B cell (primary cell): Measurements from ENCODE around the gene TLDC2. TPM values are rescaled to one million over a fixed set of nuclear protein-coding genes. Genes with fewer than 3 reads are reported as not detected.

Experiments
- ATAC-seq: fragments of 200-7000 bp; cut with Tn5 transposase; one replicate; pipeline ENCODE4 v1.10.0; 2021; ENCODE audit warnings: low read depth, mild to moderate bottlenecking, moderate number of reproducible peaks, moderate library complexity
- CTCF ChIA-PET: fragments of 350-600 bp; sonication (Branson Sonifier 250); formaldehyde crosslinking; loops from one replicate; lab custom pipeline; 2021; ENCODE audit warnings: antibody characterized with exemption, inconsistent platforms; lab: Charles Lee
- POLR2A ChIA-PET: fragments of 350-600 bp; sonication (Branson Sonifier 250); formaldehyde crosslinking; loops from one replicate; lab custom pipeline; 2021; ENCODE audit warnings: antibody characterized with exemption; lab: Charles Lee
- DNase-seq: peaks from one replicate; pipeline ENCODE4 v3.0.0; 2013
- H2AFZ ChIP-seq: 2 replicates; pipeline ENCODE4 v1.6.1; 2012; ENCODE audit warnings: mild to moderate bottlenecking, low read depth, low read length; ENCODE audit not compliant: insufficient read depth, poor library complexity, severe bottlenecking
- H3K27ac ChIP-seq, 2 donors: 1 replicate in 1 of 2; 2 replicates in 1 of 2; pipeline ENCODE4 v1.5.1; 2012 to 2013; ENCODE audit warnings: low read length in 2 of 2, mild to moderate bottlenecking in 2 of 2, moderate library complexity in 1 of 2
- H3K27me3 ChIP-seq, 4 experiments: fragments of 200-600 bp in 1 of 4; sonication (generic) in 1 of 4; replicated peaks in 1 of 4; 1 replicate in 2 of 4; 2 replicates in 2 of 4; pipeline versions ENCODE4 v1.6.1 to v1.7.0; 2013 to 2016; ENCODE audit warnings: low read length in 3 of 4, mild to moderate bottlenecking in 2 of 4, mixed read lengths in 1 of 4, moderate library complexity in 1 of 4; ENCODE audit not compliant: insufficient read depth in 4 of 4, control insufficient read depth in 3 of 4; ENCODE audit errors: control extremely low read depth in 1 of 4
- H3K36me3 ChIP-seq, 2 experiments: replicated peaks in 1 of 2; 1 replicate in 1 of 2; 2 replicates in 1 of 2; pipeline versions ENCODE4 v1.6.1 to v1.7.1; 2013; ENCODE audit warnings: low read length in 1 of 2; ENCODE audit not compliant: insufficient read depth in 2 of 2, control insufficient read depth in 1 of 2; ENCODE audit errors: control extremely low read depth in 1 of 2, extremely low read depth in 1 of 2
- H3K4me1 ChIP-seq, 2 donors: fragments of 200-600 bp in 1 of 2; sonication (generic) in 1 of 2; 1 replicate in 1 of 2; 2 replicates in 1 of 2; pipeline versions ENCODE4 v1.5.1 to v1.6.1; 2013 to 2017; ENCODE audit warnings: low read length in 2 of 2; ENCODE audit not compliant: control insufficient read depth in 2 of 2, insufficient read depth in 2 of 2
- H3K4me2 ChIP-seq: replicated peaks from 2 replicates; pipeline ENCODE3; 2012; ENCODE audit warnings: mild to moderate bottlenecking, low read depth, low read length; ENCODE audit not compliant: poor library complexity, severe bottlenecking
- H3K4me3 ChIP-seq, 5 experiments: fragments of 200-600 bp in 1 of 5; sonication (generic) in 1 of 5; 1 replicate in 3 of 5; 2 replicates in 2 of 5; pipeline versions ENCODE4 v1.5.1 to v1.7.0; 2011 to 2016; ENCODE audit warnings: low read length in 4 of 5, mild to moderate bottlenecking in 4 of 5, low read depth in 2 of 5, control low read depth in 1 of 5, moderate library complexity in 1 of 5; ENCODE audit not compliant: insufficient read depth in 1 of 5; ENCODE audit errors: control extremely low read depth in 1 of 5, extremely low read depth in 1 of 5
- H3K79me2 ChIP-seq: fragments of 200-600 bp; sonication (generic); one replicate; pipeline ENCODE4 v1.6.0; 2016; ENCODE audit warnings: low read length; ENCODE audit not compliant: control insufficient read depth, insufficient read depth
- H3K9ac ChIP-seq: fragments of 200-600 bp; sonication (generic); 2 replicates; pipeline ENCODE4 v1.6.1; 2017; ENCODE audit warnings: mild to moderate bottlenecking, low read length, moderate library complexity
- H3K9me3 ChIP-seq, 3 donors: one replicate each; pipeline versions ENCODE4 v1.6.1 to v1.7.1; 2013; ENCODE audit warnings: low read length in 2 of 3; ENCODE audit not compliant: control insufficient read depth in 2 of 3, insufficient read depth in 1 of 3; ENCODE audit errors: control extremely low read depth in 1 of 3
- H4K20me1 ChIP-seq: 2 replicates; pipeline ENCODE4 v1.6.0; 2012; ENCODE audit warnings: mild to moderate bottlenecking, low read length; ENCODE audit not compliant: insufficient read depth, control insufficient read depth, poor library complexity, severe bottlenecking
- H3K27ac Mint-ChIP-seq: one replicate; pipeline ENCODE4 v1.8.0; 2021; ENCODE audit warnings: mixed read lengths
- H3K27me3 Mint-ChIP-seq: one replicate; pipeline ENCODE4 v1.8.0; 2021; ENCODE audit warnings: mixed read lengths
- H3K4me1 Mint-ChIP-seq: one replicate; pipeline ENCODE4 v1.8.0; 2021; ENCODE audit warnings: mixed read lengths
- H3K4me3 Mint-ChIP-seq: one replicate; pipeline ENCODE4 v1.8.0; 2021; ENCODE audit warnings: mixed read lengths
- H3K9me3 Mint-ChIP-seq: one replicate; pipeline ENCODE4 v1.8.0; 2022; ENCODE audit warnings: mixed read lengths; ENCODE audit not compliant: insufficient read depth
- CTCF ChIP-seq: fragments of 200-600 bp; IDR thresholded peaks from one replicate; pipeline ENCODE4 v1.8.0; 2022; ENCODE audit warnings: antibody characterized with exemption, mild to moderate bottlenecking
- EZH2 ChIP-seq: IDR thresholded peaks from 2 replicates; pipeline ENCODE4 v1.6.1; 2012; ENCODE audit warnings: borderline replicate concordance, low read depth, mild to moderate bottlenecking, moderate library complexity, low read length; ENCODE audit not compliant: insufficient read depth, poor library complexity, severe bottlenecking
- WGBS: methylation state at CpG from one replicate; pipeline ENCODE4 v1.1.5; 2013; ENCODE audit warnings: missing lambda C conversion rate; ENCODE audit not compliant: insufficient coverage; 5-methylcytosine and 5-hydroxymethylcytosine counted together
- intact Hi-C: fragments of 100-400 bp; cut with micrococcal nuclease; formaldehyde crosslinking; loops from one replicate; pipeline ENCODE4 v1.10.0; 2022
- polyA plus RNA-seq: library from polyadenylated mRNA; depleted of rRNA; stranded (reverse); fragments of >200 nt; gene quantifications from 2 replicates; pipeline ENCODE4 v1.2.3, GENCODE V29; 2012
- total RNA-seq, 2 donors: library from RNA; stranded (reverse); fragments of 120-200 nt in 1 of 2; gene quantifications; 1 replicate in 1 of 2; 2 replicates in 1 of 2; pipeline versions ENCODE4 v1.2.3 to v1.2.4, GENCODE V29; 2013 to 2022

The TLDC2 gene
- total and polyA plus RNA-seq, 2 donors (not counting 1 experiment from before 2014, with no cell fraction given): 0.13 TPM; not detected in 1

GRCh38 chr20:36866164-36866563 is 9.8 kb upstream of the TLDC2 start:
- Histone ChIP-seq H2AFZ (no peak overlapping the region), H3K27me3 (no peaks in the 10 kb centered on the region), H3K36me3 (no peaks in the 10 kb centered on the region), H3K79me2 (peaks cover 13% of the 10 kb centered on the region), H3K9me3 (no peaks in the 10 kb centered on the region), H3K4me2 (no peak overlapping the region), H4K20me1 (peaks cover 14% of the 10 kb centered on the region), H3K9ac (no peak overlapping the region), H3K4me1 (peaks cover 34 to 44% of the 10 kb centered on the region in 2 donors), H3K4me3 (no peak overlapping the region), H3K27ac (peak overlapping the region in 1 of 2 donors; percentile 62)
- DNase-seq (no peak), ATAC-seq (no peak)
- no peak for TF ChIP-seq CTCF
- TF ChIP-seq EZH2: no peak
- Mint-ChIP-seq H3K4me3 (peak overlapping the region; percentile 82), H3K27ac (peak overlapping the region; percentile 91), H3K9me3 (no peaks in the 10 kb centered on the region), H3K4me1 (peaks cover 38% of the 10 kb centered on the region), H3K27me3 (no peaks in the 10 kb centered on the region)
- ChIA-PET POLR2A (no interaction called here), CTCF (interaction anchor here (1.1 to 2.1 kb wide), 4 partner anchors 12 to 254 kb away, joined by 3 to 11 read pairs (median 4); no protein-coding TSS in a partner anchor)
- WGBS: 100% methylated on average over 1 of the region's 7 CpGs
- intact Hi-C loops: loop anchor here (10.0 kb wide), 1 partner anchor 401 kb away; no protein-coding TSS in a partner anchor

- H4K20me1 ChIP-seq: peaks cover 6% of the 10 kb centered on the region
- peak overlapping the region; percentile 11 for H2AFZ ChIP-seq
- peaks cover 6% of the 10 kb centered on the region for H3K79me2 ChIP-seq
- no peaks in the 10 kb centered on the region for H3K9me3 Mint-ChIP-seq
- H3K27me3 Mint-ChIP-seq: no peaks in the 10 kb centered on the region
- peaks cover 26 to 38% of the 10 kb centered on the region in 2 donors for H3K4me1 ChIP-seq
- H3K4me3 ChIP-seq: no peak overlapping the region
- no peaks in the 10 kb centered on the region for H3K27me3 ChIP-seq
- peak overlapping the region; percentile 37 to 62 for H3K27ac ChIP-seq
- H3K4me1 Mint-ChIP-seq: peaks cover 31% of the 10 kb centered on the region
- no peaks in the 10 kb centered on the region for H3K9me3 ChIP-seq
- H3K9ac ChIP-seq: no peak overlapping the region
- TF ChIP-seq EZH2 (no peak), CTCF (no peak)
- 50% methylated on average over 2 of the region's 8 CpGs for WGBS
- H3K4me2 ChIP-seq: peak overlapping the region; percentile 44
- peak overlapping the region; percentile 91 for H3K27ac Mint-ChIP-seq
- CTCF ChIA-PET: interaction anchor here (0.8 to 2.1 kb wide), 9 partner anchors 13 to 254 kb away, joined by 3 to 11 read pairs (median 3); partner anchors contain the start of gene DSN1
- intact Hi-C loops: loop anchor here (1.0 to 10.0 kb wide), 2 partner anchors 20 to 402 kb away; no protein-coding TSS in a partner anchor
- ATAC-seq: no peak
- peak; percentile 68 for DNase-seq
- no peaks in the 10 kb centered on the region for H3K36me3 ChIP-seq
- H3K4me3 Mint-ChIP-seq: peak overlapping the region; percentile 82
- POLR2A ChIA-PET: interaction anchor here (0.7 to 0.8 kb wide), 2 partner anchors 31 to 273 kb away, joined by 5 to 6 read pairs; no protein-coding TSS in a partner anchor
Observed at GRCh38 chr20:36866681-36867495, 9.1 kb upstream of the TLDC2 start.
